Kidney epithelial cell (primary cell): ENCODE data around the gene ARHGEF7. TPM values are rescaled to one million over a fixed set of nuclear protein-coding genes. Genes with fewer than 3 reads are reported as not detected.

ENCODE experiments used
- DNase-seq: peaks from one replicate; pipeline ENCODE4 v3.0.0-alpha.2; 2010; ENCODE audit warnings: low read depth
- H3K27me3 ChIP-seq: 2 replicates; pipeline ENCODE4 v1.6.0; 2011; ENCODE audit warnings: low read length; ENCODE audit not compliant: control insufficient read depth, insufficient read depth
- H3K36me3 ChIP-seq: 2 replicates; pipeline ENCODE4 v1.5.1; 2011; ENCODE audit warnings: low read length; ENCODE audit not compliant: control insufficient read depth, insufficient read depth
- H3K4me3 ChIP-seq: 2 replicates; pipeline ENCODE4 v1.5.1; 2011; ENCODE audit warnings: low read depth, mild to moderate bottlenecking, control low read depth, low read length
- total RNA-seq: library from RNA; depleted of rRNA; stranded (reverse); fragments of >200 nt; gene quantifications from 2 replicates; pipeline ENCODE4 v1.2.3, GENCODE V29; 2015
- TF ChIP-seq, protein P1 (sequence below): IDR thresholded peaks from 2 replicates; pipeline ENCODE4 v1.5.1; 2011; ENCODE audit warnings: mild to moderate bottlenecking, moderate library complexity, low read length, control low read depth, inconsistent platforms; ENCODE audit not compliant: insufficient read depth, poor library complexity, severe bottlenecking

The ARHGEF7 gene
- total RNA-seq, 1 donor from 2014 or later = 32.4 TPM

DNA sequence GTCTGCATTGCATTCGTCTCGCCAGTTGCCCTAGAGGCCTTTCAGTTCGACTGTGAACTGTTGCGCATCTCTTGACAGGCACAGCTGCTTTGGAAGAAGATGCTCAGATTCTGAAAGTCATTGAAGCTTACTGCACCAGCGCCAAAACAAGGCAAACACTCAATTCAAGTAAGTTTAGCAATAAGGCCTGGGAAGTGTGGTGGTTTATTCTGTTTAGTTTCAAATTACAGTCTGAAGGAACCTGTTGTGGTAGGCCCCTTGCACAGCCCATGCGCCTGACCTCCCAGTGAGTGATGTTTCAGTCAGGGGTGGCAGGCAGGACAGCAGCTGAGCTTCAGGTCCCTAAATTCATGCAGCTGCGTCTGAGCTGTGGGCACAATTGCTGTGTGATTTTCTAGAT is 173.2 kb downstream of the ARHGEF7 start:
- no peaks in the 10 kb centered on the region for H3K36me3 ChIP-seq
- TF ChIP-seq, protein P1, sequence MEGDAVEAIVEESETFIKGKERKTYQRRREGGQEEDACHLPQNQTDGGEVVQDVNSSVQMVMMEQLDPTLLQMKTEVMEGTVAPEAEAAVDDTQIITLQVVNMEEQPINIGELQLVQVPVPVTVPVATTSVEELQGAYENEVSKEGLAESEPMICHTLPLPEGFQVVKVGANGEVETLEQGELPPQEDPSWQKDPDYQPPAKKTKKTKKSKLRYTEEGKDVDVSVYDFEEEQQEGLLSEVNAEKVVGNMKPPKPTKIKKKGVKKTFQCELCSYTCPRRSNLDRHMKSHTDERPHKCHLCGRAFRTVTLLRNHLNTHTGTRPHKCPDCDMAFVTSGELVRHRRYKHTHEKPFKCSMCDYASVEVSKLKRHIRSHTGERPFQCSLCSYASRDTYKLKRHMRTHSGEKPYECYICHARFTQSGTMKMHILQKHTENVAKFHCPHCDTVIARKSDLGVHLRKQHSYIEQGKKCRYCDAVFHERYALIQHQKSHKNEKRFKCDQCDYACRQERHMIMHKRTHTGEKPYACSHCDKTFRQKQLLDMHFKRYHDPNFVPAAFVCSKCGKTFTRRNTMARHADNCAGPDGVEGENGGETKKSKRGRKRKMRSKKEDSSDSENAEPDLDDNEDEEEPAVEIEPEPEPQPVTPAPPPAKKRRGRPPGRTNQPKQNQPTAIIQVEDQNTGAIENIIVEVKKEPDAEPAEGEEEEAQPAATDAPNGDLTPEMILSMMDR = no peak

DNA sequence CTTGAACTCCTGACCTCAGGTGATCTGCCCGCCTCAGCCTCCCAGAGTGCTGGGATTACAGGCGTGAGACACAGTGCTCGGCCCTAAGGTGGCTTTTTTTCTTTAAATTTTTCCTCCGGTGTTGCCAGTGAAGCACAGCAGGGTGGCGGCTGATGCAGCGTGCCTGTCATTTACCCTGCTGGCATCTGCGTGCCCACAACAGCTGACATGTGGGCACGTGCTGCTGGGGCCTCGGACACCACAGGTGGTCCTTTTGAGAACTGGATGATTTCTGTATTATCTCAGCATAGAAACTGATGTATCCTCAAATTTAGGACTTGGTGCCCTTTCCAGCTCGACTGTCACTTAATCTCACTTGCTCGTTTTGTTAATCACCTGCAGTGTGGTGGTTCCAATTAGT is 174.1 kb downstream of the ARHGEF7 start:
- H3K4me3 ChIP-seq = no peak overlapping the region
- DNase-seq = no peak
- TF ChIP-seq, protein P1 = no peak
- H3K36me3 ChIP-seq = no peaks in the 10 kb centered on the region
- H3K27me3 ChIP-seq = no peaks in the 10 kb centered on the region

More for the DNA sequence above, 173.2 kb downstream of the ARHGEF7 start:
- H3K27me3 ChIP-seq = no peaks in the 10 kb centered on the region
- H3K4me3 ChIP-seq = no peak overlapping the region
- no peak for DNase-seq

DNA sequence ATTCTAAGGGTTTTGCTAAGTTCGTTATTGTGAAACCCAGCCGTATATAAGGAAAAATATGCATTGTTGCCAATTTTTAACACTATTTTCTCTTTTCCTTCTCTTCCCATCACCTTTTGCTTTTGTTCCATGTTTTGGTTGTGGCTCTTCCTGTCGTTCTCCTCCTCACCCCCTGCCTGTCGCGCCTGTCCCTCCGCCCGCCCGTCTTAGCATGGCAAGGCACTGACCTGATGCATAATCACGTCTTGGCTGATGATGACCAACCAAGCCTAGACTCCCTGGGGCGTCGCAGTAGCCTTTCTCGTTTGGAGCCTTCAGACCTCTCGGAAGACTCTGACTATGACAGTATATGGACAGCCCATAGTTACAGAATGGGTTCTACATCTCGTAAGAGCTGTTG is 176.8 kb downstream of the ARHGEF7 start:
- Histone ChIP-seq H3K36me3 (no peaks in the 10 kb centered on the region), H3K27me3 (no peaks in the 10 kb centered on the region), H3K4me3 (no peak overlapping the region)
- TF ChIP-seq, protein P1 = no peak
- no peak for DNase-seq

DNA sequence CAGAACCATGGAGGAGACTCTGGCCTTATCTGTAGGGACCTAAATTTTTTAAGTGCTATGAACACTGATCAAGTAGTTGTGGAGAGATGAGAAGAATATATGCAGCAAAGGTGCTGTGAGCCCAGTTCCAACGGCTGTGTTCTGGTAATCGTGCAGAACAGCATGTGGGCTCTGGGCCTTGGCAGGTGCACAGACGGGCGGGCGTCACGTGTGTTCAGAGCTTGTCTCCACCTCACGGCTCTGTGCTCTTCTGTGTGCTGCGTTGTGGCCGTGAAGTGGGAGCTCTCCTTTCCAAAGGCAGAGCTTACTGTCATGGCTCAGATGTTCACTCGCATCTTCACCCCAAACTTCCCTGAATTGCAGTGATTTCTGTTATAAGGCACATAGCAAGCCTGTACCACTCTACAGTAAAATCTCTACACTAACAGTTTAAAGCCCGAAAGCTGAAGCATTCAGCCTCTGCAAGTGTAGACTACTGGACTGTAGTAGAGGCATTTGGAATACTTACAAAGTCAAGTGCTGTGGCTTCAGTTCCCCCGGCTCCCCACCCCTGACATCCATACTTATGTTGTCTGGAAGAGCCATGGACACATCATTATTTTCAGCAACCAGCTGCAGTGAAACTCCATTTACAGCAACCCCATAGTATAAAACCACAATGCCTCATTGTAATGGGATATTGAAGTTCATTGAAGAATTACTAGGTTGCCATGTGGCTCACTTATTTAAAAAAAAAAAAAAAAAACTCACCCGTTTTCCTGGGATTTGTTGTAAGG is 177.8 kb downstream of the ARHGEF7 start:
- no peak for DNase-seq
- no peak overlapping the region for H3K4me3 ChIP-seq
- H3K27me3 ChIP-seq = no peaks in the 10 kb centered on the region
- no peaks in the 10 kb centered on the region for H3K36me3 ChIP-seq
- TF ChIP-seq, protein P1 = no peak

DNA sequence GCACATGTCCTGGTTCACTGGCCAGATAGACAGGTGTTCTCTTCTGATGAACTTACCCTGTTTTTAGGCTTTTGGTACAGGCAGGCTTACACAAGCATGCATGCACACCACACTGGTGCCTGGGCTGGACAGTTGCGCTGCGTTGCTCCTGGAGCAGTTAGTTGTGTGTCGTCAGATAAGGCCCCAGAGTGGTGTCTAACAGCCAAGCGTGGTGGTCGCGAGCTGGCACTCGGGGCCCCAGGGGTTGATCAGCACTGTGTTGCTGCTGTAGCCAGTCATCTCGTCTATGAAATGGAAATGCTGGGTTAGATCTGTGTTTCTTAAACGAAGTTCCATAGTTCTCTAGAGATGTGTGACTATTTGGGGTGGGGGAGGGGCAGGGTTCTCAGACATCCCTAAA is 180.8 kb downstream of the ARHGEF7 start:
- TF ChIP-seq, protein P1 = no peak
- H3K36me3 ChIP-seq = no peaks in the 10 kb centered on the region
- no peaks in the 10 kb centered on the region for H3K27me3 ChIP-seq
- H3K4me3 ChIP-seq = no peak overlapping the region
- DNase-seq = no peak

DNA sequence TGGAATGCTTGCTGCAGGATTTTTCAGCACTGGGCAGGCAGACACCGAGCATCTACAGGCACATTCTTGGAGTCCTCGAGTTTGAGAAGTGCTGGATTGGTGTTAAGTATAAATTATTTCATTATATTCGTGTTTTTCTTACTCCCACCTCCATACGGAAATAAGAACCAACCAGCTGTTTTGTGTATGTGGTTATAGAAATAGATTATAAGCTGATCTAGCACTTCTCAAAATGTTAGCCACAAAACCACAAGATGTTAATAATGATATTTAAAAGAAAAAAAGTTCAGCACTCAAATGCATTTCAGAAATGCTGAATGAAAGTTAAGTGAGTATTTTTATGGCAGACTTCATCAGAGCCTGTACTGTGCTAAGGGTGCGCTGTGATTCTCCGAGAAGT is 181.3 kb downstream of the ARHGEF7 start:
- TF ChIP-seq, protein P1 = no peak
- Histone ChIP-seq H3K36me3 (no peaks in the 10 kb centered on the region), H3K4me3 (no peak overlapping the region), H3K27me3 (no peaks in the 10 kb centered on the region)
- DNase-seq = no peak
